ENCODE data around the gene PYGL. TPM values are rescaled to one million over a fixed set of nuclear protein-coding genes. Genes with fewer than 3 reads are reported as not detected.

Gene PYGL
- 1 to 10 TPM; 1.0 to 1.3 TPM for total RNA-seq

- POLR2A ChIA-PET = no interaction called here
- CTCF ChIA-PET = no interaction called here
Observed at GRCh38 chr14:50943943-50944646, at the start of gene PYGL. Gene PYGL (minus strand): TSS chr14:50944483. CDS start chr14:50944403, 80 bp downstream.

- POLR2A ChIA-PET = no interaction called here
- CTCF ChIA-PET = no interaction called here
Observed at GRCh38 chr14:50985859-50986331, 41.6 kb upstream of the PYGL start.

GRCh38 chr14:50985124-50985858 is 41.0 kb upstream of the PYGL start:
- POLR2A ChIA-PET = no interaction called here
- CTCF ChIA-PET = no interaction called here

- CTCF ChIA-PET = no interaction called here
- POLR2A ChIA-PET = no interaction called here
Observed at GRCh38 chr14:50984036-50984710, 39.9 kb upstream of the PYGL start.

- CTCF ChIA-PET = no interaction called here
- POLR2A ChIA-PET = no interaction called here
Observed at GRCh38 chr14:50979941-50980850, 35.9 kb upstream of the PYGL start.

GRCh38 chr14:50978888-50979287 is 34.6 kb upstream of the PYGL start:
- POLR2A ChIA-PET = no interaction called here

GRCh38 chr14:50978529-50978871 is 34.2 kb upstream of the PYGL start:
- POLR2A ChIA-PET = no interaction called here
- CTCF ChIA-PET = no interaction called here

More at GRCh38 chr14:50978888-50979287, 34.6 kb upstream of the PYGL start:
- CTCF ChIA-PET = no interaction called here

GRCh38 chr14:50977863-50978528 is 33.7 kb upstream of the PYGL start:
- ChIA-PET CTCF (no interaction called here), POLR2A (no interaction called here)

GRCh38 chr14:50974118-50974517 is 29.8 kb upstream of the PYGL start:
- ChIA-PET POLR2A (no interaction called here), CTCF (no interaction called here)

GRCh38 chr14:50972734-50973133 is 28.5 kb upstream of the PYGL start:
- ChIA-PET POLR2A (no interaction called here), CTCF (no interaction called here)

GRCh38 chr14:50970886-50971781 is 26.9 kb upstream of the PYGL start:
- ChIA-PET POLR2A (no interaction called here), CTCF (no interaction called here)

- CTCF ChIA-PET = no interaction called here
- POLR2A ChIA-PET = interaction anchor here (0.7 kb wide), 1 partner anchor 530 kb away, joined by 6 read pairs; no protein-coding TSS in a partner anchor
Observed at GRCh38 chr14:50967790-50968189, 23.5 kb upstream of the PYGL start.

- ChIA-PET CTCF (no interaction called here), POLR2A (interaction anchor here (0.7 kb wide), 1 partner anchor 530 kb away, joined by 6 read pairs; no protein-coding TSS in a partner anchor)
Observed at GRCh38 chr14:50967103-50967502, 22.8 kb upstream of the PYGL start.

- POLR2A ChIA-PET = no interaction called here
Observed at GRCh38 chr14:50964683-50965390, 20.6 kb upstream of the PYGL start.

GRCh38 chr14:50963919-50964318 is 19.6 kb upstream of the PYGL start:
- CTCF ChIA-PET = no interaction called here
- POLR2A ChIA-PET = no interaction called here

More at GRCh38 chr14:50964683-50965390, 20.6 kb upstream of the PYGL start:
- CTCF ChIA-PET = no interaction called here

GRCh38 chr14:50961605-50962221 is 17.4 kb upstream of the PYGL start:
- POLR2A ChIA-PET = no interaction called here
- CTCF ChIA-PET = no interaction called here

- POLR2A ChIA-PET = no interaction called here
- CTCF ChIA-PET = no interaction called here
Observed at GRCh38 chr14:50957296-50957695, 13.0 kb upstream of the PYGL start.
